ENCODE results near the gene TP53.

DNA sequence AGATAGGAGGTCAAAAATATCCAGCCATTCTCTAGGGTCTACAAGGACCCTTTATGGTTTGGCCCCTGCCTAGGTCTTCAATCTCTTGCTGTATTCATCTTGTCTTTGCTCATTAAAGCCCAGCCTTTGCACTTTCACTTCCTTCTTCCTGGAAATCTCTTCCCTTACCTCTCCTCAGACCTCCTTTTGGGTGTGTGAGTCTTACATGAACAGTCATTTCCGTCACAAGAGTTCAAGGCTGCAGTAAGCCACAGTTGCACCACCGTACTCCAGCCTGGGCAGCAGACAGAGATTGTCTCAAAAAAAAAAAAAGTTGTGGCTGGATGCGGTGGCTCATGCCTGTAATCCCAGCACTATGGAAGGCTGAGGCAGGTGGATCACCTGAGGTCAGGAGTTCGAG is 42.5 kb downstream of the TP53 start:
- TF ChIP-seq CTCF (conservative IDR thresholded peaks at IDR 0.05; ENCODE audit: low read length) (no peak), EZH2phosphoT487 (IDR thresholded peaks at IDR 0.05; ENCODE audit: borderline replicate concordance, low read depth, low read length) (no peak)

Data from OCI-LY7 (cell line).